Subcutaneous abdominal adipose tissue (tissue), 5 donors: ENCODE measurements around the gene SP2.

ENCODE experiments used
- H3K27ac ChIP-seq: one replicate; pipeline ENCODE4 v1.7.0; 2013; ENCODE audit warnings: low read depth, mild to moderate bottlenecking, inconsistent platforms, low read length, moderate library complexity
- H3K27me3 ChIP-seq, 5 donors: one replicate each; pipeline ENCODE4 v1.7.0; 2013; ENCODE audit warnings: low read length in 5 of 5, inconsistent platforms in 1 of 5; ENCODE audit not compliant: control insufficient read depth in 5 of 5, insufficient read depth in 4 of 5
- H3K36me3 ChIP-seq, 5 donors: one replicate each; pipeline ENCODE4 v1.7.0; 2013; ENCODE audit warnings: low read length in 5 of 5; ENCODE audit not compliant: control insufficient read depth in 5 of 5, insufficient read depth in 5 of 5
- H3K4me1 ChIP-seq, 5 donors: one replicate each; pipeline ENCODE4 v1.7.0; 2013; ENCODE audit warnings: low read length in 5 of 5, mild to moderate bottlenecking in 3 of 5, moderate library complexity in 1 of 5; ENCODE audit not compliant: control insufficient read depth in 5 of 5, insufficient read depth in 5 of 5
- H3K4me3 ChIP-seq, 5 donors: one replicate each; pipeline ENCODE4 v1.7.0; 2013; ENCODE audit warnings: low read length in 5 of 5, low read depth in 1 of 5
- H3K9ac ChIP-seq, 5 donors: one replicate each; pipeline ENCODE4 v1.7.0; 2013; ENCODE audit warnings: low read length in 5 of 5, mild to moderate bottlenecking in 4 of 5, moderate library complexity in 3 of 5
- H3K9me3 ChIP-seq, 5 donors: one replicate each; pipeline ENCODE4 v1.7.0; 2013; ENCODE audit warnings: low read length in 5 of 5; ENCODE audit not compliant: control insufficient read depth in 5 of 5
- donor health status: healthy.
- donor health status: healthy.
- donor health status: healthy.
- donor health status: healthy.
- donor health status: healthy.

The SP2 gene

DNA sequence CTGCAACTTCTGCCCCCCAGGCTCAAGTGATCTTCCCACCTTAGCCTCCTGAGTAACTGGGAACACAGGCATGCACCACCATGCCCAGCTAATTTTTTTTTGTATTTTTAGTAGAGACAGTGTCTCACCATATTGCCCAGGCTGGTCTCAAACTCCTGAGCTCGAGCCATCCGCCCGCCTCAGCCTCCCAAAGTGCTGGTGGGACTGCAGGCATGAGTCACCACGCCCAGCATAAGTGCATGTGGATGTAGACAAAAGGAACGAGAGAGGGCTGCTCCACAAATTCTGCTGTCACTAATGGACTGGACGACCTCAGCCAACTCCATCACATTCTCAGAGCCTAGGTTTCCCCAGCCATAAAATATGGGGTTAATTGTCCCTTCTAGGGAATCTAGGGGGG is 7.7 kb upstream of the SP2 start:
- H3K4me1 ChIP-seq, result peaks cover 0 to 18% (median 10%) of the 10 kb centered on the region in 5 donors
- no peaks in the 10 kb centered on the region for H3K27me3 ChIP-seq
- H3K9me3 ChIP-seq, result no peaks in the 10 kb centered on the region
- H3K4me3 ChIP-seq, result no peak overlapping the region
- H3K9ac ChIP-seq, result no peak overlapping the region
- H3K27ac ChIP-seq, result no peak overlapping the region
- no peaks in the 10 kb centered on the region for H3K36me3 ChIP-seq

DNA sequence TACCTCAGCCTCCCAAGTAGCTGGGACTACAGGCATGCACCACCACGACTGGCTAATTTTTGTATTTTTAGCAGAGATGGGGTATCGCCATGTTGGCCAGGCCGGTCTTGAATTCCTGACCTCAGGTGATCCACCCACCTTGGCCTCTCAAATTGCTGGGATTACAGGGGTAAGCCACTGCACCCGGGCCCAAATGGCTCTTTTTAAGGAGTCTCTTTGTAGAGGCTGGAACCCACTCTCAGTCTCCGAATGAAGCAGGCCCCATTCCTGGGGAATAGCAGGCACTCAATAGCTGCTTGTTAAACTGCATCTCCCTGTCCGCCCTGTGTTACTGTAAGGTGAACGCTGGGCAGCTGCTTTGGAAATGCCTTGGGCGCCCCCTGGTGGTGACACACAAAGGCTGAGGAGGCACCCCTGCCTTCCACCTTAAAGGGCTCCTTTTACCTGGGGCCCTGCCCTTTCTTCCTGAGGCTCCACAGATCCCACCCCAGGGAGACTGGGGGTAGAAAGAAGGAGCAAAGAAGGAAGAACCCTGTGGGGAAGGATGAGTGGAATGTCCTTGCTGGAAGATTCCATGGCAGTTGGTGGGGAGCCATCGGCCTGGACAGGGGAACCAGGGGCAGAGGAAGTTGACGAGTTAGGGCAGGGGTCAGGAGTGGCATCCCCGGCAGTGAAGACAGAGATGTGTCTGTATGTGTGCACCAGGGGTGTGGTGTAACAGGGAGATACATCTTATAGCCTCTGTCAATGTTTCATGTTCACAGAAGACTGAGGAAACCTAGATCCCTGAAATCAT is 6.1 kb upstream of the SP2 start:
- H3K9me3 ChIP-seq, result no peaks in the 10 kb centered on the region
- H3K27ac ChIP-seq, result no peak overlapping the region
- H3K4me1 ChIP-seq, result peaks cover 0 to 17% (median 7%) of the 10 kb centered on the region in 5 donors
- no peaks in the 10 kb centered on the region for H3K27me3 ChIP-seq
- no peaks in the 10 kb centered on the region for H3K36me3 ChIP-seq
- H3K9ac ChIP-seq, result no peak overlapping the region
- H3K4me3 ChIP-seq, result no peak overlapping the region

DNA sequence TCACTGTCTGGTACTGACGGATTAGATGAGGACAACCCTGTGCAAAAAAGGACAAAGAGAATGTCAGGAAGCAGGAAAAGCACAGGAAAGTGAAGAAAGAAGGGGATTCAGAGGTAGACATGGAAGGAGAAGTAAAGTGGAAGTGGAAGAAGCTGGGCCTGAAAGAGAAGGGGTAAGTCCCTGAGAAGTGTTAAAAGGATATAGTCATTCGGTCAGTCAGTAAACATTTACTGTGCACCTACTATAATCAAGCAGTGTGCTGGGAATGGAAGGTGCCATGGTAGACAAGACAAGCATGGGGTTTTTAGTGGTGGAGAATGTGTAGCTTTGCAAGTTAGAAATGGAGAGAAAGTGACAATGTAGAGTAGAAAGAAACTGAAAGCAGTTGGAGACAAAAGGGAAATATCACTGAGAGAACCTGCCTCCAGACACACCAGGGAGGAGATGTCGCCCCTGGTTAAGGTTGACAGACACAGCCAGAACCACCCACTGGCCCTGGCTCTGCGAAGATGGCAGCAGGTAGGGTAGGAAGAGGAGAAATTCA is 4.4 kb upstream of the SP2 start:
- H3K9ac ChIP-seq, result no peak overlapping the region
- no peaks in the 10 kb centered on the region for H3K27me3 ChIP-seq
- no peaks in the 10 kb centered on the region for H3K36me3 ChIP-seq
- no peak overlapping the region for H3K4me3 ChIP-seq
- no peak overlapping the region for H3K27ac ChIP-seq
- peaks cover 0 to 16% (median 12%) of the 10 kb centered on the region in 5 donors for H3K4me1 ChIP-seq
- H3K9me3 ChIP-seq, result no peaks in the 10 kb centered on the region

DNA sequence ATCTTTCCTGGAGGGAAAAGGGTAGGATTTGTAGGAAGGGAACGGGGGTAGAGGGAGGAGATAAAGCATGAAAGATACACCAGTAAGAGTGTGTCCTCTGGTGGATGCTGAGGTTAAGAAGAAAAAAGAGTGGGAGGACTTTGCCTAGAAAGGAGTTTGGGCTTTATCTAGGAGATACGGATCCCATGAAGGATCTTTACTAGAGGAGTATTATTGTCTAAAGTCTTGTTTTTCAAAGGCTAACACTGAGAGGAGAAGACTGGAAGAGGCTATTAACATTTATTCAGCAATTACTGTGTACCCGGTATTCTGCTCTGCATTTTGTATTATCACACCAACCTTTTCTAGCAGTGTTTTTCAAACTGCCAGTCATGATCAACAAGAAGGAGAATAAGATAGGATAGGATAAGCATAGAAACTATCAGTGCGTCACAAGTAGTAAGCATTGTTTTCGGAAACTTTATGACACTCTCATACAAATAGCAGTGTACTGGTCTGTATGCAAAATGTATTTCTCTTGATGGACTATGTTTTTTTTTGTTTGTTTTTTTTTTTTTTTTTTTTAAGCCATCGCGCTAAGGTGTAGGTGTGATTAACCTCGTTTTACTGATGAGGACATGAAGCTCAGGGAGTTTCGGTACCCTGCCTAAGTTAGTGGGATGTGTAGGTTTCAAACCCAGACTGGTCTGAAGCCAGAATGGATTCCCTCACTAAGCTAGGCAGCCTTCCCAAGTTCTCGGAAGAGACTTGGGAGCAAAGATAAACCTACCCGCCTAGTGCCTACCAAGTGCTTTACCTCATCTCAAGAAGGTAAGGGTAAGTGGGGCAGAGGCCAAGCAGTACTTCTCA is 1.3 kb upstream of the SP2 start:
- Histone ChIP-seq H3K27me3 (no peaks in the 10 kb centered on the region), H3K27ac (peak overlapping the region; percentile 90), H3K36me3 (peaks cover 0 to 2% (median 0%) of the 10 kb centered on the region in 5 donors), H3K9me3 (no peaks in the 10 kb centered on the region), H3K4me3 (peak overlapping the region; percentile 90 to 99 (median 97)), H3K4me1 (peaks cover 5 to 41% (median 34%) of the 10 kb centered on the region in 5 donors), H3K9ac (peak overlapping the region; percentile 81 to 100 (median 95))

DNA sequence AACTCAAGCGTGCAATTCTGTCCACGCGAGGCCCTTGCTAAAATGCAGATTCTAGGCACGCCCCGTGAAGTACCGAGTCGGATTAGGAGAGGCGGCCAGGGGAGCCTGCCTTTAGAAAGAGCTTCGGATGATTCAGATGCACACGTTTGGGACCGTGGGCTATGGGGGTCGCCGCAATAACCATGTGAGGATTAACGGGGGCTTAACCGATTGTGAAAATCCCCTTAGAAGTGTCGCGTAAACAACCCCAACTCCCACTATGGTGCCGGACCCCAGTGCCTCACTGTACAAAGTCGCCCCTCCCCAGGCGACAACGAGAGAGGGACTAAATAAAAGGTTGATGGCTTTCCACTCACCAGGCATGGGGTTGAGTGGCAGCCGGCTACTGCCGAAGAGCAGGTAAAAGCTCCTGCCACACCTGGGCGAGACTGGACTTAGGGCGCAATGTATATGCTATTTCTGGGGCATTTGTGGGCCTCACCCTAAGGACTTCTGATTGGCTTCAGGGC is 635 bp upstream of the SP2 start:
- H3K36me3 ChIP-seq, result peaks cover 0 to 2% (median 0%) of the 10 kb centered on the region in 5 donors
- no peaks in the 10 kb centered on the region for H3K9me3 ChIP-seq
- H3K27ac ChIP-seq, result peak overlapping the region; percentile 90
- H3K4me1 ChIP-seq, result peaks cover 5 to 47% (median 37%) of the 10 kb centered on the region in 5 donors
- no peaks in the 10 kb centered on the region for H3K27me3 ChIP-seq
- H3K9ac ChIP-seq, result peak overlapping the region; percentile 81 to 100 (median 95)
- H3K4me3 ChIP-seq, result peak overlapping the region; percentile 90 to 99 (median 97)

DNA sequence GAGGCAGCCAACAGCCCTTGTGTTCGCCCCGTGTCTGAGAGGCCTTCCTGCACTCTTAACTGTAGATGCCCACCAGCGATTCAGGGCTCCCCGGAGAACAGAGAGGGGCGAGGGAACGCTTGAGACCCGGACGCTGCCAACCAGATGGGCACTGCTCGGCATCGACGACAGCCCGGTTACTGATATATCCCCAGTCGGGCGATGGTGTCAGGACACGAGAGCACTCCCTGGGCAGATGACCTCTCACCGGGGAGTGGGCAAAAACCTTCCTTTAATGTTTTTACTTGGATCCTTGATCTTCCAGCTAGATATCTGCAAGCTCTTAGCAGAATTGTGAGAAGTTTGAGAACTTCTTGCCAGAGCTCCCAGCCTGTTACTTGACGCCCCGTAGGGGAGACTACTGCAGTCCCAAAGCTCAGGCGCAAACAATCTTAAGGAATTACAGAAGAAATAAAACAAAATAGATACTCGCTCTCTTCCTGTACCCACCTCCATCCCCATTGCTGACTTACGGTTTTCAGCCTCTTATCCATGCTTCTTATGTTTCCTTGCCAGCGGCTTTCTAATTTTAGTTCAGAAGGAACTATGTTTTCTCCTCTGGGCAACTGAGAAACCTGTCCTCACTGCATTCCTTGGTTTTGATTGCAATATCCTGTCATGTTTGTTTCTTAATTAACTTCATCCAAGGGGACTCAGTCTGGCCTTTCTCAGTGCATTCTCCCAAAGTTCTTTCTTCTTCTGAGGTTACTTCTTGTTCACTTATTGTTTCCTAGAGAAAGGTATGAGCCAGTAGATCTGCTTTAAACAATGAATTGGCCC is 845 bp downstream of the SP2 start:
- Histone ChIP-seq H3K9me3 (no peaks in the 10 kb centered on the region), H3K27me3 (no peaks in the 10 kb centered on the region), H3K4me1 (peaks cover 5 to 56% (median 47%) of the 10 kb centered on the region in 5 donors)

DNA sequence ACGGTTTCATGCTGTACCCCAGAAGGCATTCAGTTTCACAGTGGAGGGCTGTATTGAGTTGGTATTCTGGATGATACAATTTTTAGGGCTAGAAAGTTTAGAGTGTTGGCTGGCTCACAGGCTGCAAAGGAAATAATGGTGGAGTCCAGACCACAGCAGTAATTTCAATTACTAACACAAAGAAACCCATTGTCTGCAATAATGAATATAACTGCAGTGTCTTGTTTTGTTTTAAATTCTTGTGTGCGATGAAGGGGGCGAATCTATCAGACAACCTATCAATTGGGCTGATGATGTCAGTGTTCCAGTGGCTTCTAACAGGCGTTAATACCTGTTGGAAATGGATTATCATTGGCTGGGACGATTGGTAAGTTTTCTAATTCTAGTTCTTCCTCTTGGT is 1.5 kb downstream of the SP2 start:
- peaks cover 5 to 56% (median 47%) of the 10 kb centered on the region in 5 donors for H3K4me1 ChIP-seq
- H3K27ac ChIP-seq, result peak overlapping the region; percentile 96
- H3K27me3 ChIP-seq, result no peaks in the 10 kb centered on the region
- H3K9me3 ChIP-seq, result no peaks in the 10 kb centered on the region
- peak overlapping the region in 3 of 5 donors; percentile 76 to 94 (median 90) for H3K4me3 ChIP-seq
- peak overlapping the region in 2 of 5 donors; percentile 97 to 99 for H3K9ac ChIP-seq
- H3K36me3 ChIP-seq, result peaks cover 0 to 5% (median 0%) of the 10 kb centered on the region in 5 donors

More for the DNA sequence above, 845 bp downstream of the SP2 start:
- Histone ChIP-seq H3K27ac (peak overlapping the region; percentile 96), H3K4me3 (peak overlapping the region; percentile 76 to 95 (median 90)), H3K36me3 (peaks cover 0 to 3% (median 0%) of the 10 kb centered on the region in 5 donors), H3K9ac (peak overlapping the region; percentile 12 to 99 (median 97))

DNA sequence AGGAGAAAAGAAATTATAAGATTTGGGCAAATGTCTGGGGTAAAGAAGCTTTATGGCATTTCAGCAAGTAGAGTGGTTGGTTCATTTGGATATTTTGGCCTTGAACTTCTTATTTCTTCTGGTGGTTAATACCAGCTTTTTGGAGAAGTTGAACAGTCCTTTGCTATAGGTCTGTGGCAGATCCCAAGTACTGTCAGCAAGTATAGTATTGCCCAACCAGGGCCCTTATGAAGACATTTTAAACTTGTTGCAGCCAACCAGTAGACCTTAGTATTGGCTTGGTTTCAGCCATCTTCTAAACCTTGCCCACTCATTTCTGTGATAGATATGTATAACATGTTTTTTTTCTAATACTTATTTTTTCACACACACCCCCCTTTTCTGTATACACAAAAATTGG is 2.2 kb downstream of the SP2 start:
- no peaks in the 10 kb centered on the region for H3K9me3 ChIP-seq
- H3K9ac ChIP-seq, result no peak overlapping the region
- no peak overlapping the region for H3K27ac ChIP-seq
- no peaks in the 10 kb centered on the region for H3K27me3 ChIP-seq
- peaks cover 0 to 5% (median 0%) of the 10 kb centered on the region in 5 donors for H3K36me3 ChIP-seq
- peaks cover 5 to 56% (median 47%) of the 10 kb centered on the region in 5 donors for H3K4me1 ChIP-seq
- no peak overlapping the region for H3K4me3 ChIP-seq

DNA sequence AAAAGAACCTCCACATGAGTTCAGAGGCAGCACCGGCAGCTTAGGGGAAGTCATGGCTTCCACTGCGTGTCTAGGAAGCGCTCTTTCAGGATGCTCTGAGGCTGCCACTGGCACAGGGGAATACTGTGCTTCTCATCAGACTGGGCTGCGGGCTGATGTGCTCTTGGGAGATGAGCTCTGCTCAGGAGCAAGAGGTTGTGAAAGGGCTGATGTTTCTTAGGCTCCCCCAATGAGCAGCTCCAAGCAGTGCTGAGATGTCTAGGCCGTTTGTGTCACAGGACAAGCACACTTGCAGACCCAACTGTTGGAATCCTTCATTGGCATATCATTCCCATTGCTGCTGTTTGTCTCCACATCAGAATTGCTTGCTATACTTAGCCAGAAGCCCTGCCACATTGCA is 3.6 kb downstream of the SP2 start:
- Histone ChIP-seq H3K36me3 (peaks cover 0 to 5% (median 0%) of the 10 kb centered on the region in 5 donors), H3K9ac (no peak overlapping the region), H3K4me1 (peaks cover 5 to 56% (median 49%) of the 10 kb centered on the region in 5 donors), H3K27ac (peak overlapping the region; percentile 49), H3K9me3 (no peaks in the 10 kb centered on the region), H3K4me3 (no peak overlapping the region), H3K27me3 (no peaks in the 10 kb centered on the region)
